Sigmoid colon (tissue), 4 donors: ENCODE data around the gene DEDD.

Experiments used
- POLR2A ChIP-seq, 2 donors: fragments of 450-650 bp; IDR thresholded peaks; one replicate each; pipeline ENCODE4 v1.6.1; 2016; ENCODE audit warnings: antibody characterized with exemption in 2 of 2, mild to moderate bottlenecking in 2 of 2, moderate library complexity in 2 of 2
- POLR2AphosphoS5 ChIP-seq, 4 donors: sonication (generic); formaldehyde crosslinking; IDR thresholded peaks; one replicate each; pipeline ENCODE4 v1.6.1; 2017; ENCODE audit warnings: antibody characterized with exemption in 4 of 4
- TF ChIP-seq, protein P1 (sequence below), 4 experiments: fragments of 450-650 bp in 3 of 4; fragments of 200-600 bp in 1 of 4; IDR thresholded peaks; one replicate each; pipeline ENCODE4 v1.5.1; 2016 to 2019; ENCODE audit warnings: antibody characterized with exemption in 4 of 4, mild to moderate bottlenecking in 3 of 4, moderate library complexity in 2 of 4

DNA sequence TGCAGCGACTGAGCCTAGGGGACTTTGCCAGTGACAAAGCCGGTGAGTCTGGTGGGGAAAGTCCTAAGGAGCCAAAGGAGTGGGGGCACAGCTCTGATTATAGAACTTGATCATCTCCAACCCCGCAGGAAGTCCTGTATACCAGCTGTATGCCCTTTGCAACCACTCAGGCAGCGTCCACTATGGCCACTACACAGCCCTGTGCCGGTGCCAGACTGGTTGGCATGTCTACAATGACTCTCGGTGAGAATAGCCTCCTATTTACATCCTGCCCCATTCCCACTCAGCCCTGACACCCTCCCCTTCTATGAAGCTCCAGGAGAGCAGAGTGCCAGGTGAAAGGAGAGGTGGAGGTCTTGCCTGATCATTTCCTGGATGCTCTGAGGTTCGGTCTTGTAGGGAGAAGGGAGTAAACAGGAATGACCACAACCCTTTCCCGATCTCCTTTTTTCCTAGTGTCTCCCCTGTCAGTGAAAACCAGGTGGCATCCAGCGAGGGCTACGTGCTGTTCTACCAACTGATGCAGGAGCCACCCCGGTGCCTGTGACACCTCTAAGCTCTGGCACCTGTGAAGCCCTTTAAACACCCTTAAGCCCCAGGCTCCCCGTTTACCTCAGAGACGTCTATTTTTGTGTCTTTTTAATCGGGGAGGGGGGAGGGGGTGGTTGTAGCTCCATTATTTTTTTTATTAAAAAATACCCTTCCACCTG is 32.6 kb upstream of the DEDD start:
- TF ChIP-seq, protein P1, sequence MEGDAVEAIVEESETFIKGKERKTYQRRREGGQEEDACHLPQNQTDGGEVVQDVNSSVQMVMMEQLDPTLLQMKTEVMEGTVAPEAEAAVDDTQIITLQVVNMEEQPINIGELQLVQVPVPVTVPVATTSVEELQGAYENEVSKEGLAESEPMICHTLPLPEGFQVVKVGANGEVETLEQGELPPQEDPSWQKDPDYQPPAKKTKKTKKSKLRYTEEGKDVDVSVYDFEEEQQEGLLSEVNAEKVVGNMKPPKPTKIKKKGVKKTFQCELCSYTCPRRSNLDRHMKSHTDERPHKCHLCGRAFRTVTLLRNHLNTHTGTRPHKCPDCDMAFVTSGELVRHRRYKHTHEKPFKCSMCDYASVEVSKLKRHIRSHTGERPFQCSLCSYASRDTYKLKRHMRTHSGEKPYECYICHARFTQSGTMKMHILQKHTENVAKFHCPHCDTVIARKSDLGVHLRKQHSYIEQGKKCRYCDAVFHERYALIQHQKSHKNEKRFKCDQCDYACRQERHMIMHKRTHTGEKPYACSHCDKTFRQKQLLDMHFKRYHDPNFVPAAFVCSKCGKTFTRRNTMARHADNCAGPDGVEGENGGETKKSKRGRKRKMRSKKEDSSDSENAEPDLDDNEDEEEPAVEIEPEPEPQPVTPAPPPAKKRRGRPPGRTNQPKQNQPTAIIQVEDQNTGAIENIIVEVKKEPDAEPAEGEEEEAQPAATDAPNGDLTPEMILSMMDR (IDR thresholded peaks at IDR 0.05): no peak
- TF ChIP-seq POLR2AphosphoS5 (IDR thresholded peaks at IDR 0.05): no peak
- no peak for TF ChIP-seq POLR2A (IDR thresholded peaks at IDR 0.05)
